ENCODE data around the gene IPP.
"Not testable (repeated sequence)": the region's sequence is repeated elsewhere in the genome, so short reads cannot be mapped to it uniquely, and the experiment has no call there.

The IPP gene

GRCh38 chr1:45739137-45739536 is 11.3 kb downstream of the IPP start:
- DNase-seq: no peak

GRCh38 chr1:45730780-45731319 is 19.6 kb downstream of the IPP start:
- DNase-seq: no peak

- no peak for DNase-seq
Observed at GRCh38 chr1:45730075-45730779, 20.2 kb downstream of the IPP start.

- not testable (repeated sequence) for DNase-seq
Observed at GRCh38 chr1:45726007-45726406, 24.4 kb downstream of the IPP start.

- DNase-seq: no peak
Observed at GRCh38 chr1:45723248-45723930, 27.1 kb downstream of the IPP start.

GRCh38 chr1:45722809-45723208 is 27.6 kb downstream of the IPP start:
- no peak for DNase-seq

GRCh38 chr1:45721207-45721606 is 29.2 kb downstream of the IPP start:
- no peak for DNase-seq

- no peak for DNase-seq
Observed at GRCh38 chr1:45718289-45718688, 32.2 kb downstream of the IPP start.

- not testable (repeated sequence) for DNase-seq
Observed at GRCh38 chr1:45717386-45717785, 33.1 kb downstream of the IPP start.

GRCh38 chr1:45716700-45717099 is 33.8 kb downstream of the IPP start:
- DNase-seq: no peak

GRCh38 chr1:45713711-45714110 is 36.7 kb downstream of the IPP start:
- DNase-seq: no peak

- no peak for DNase-seq
Observed at GRCh38 chr1:45704637-45705036, 45.8 kb downstream of the IPP start.

GRCh38 chr1:45694823-45695222 is 55.6 kb downstream of the IPP start:
- no peak for DNase-seq

GRCh38 chr1:45693811-45694210 is 56.6 kb downstream of the IPP start:
- not testable (repeated sequence) for DNase-seq

GRCh38 chr1:45687754-45688740 is 62.4 kb downstream of the IPP start, which contains the start of gene TMEM69:
TMEM69 (plus strand) TSS chr1:45688181; CDS start chr1:45691069, 2,888 bp downstream.
- DNase-seq: peak; percentile 80

GRCh38 chr1:45687014-45687753 is 63.3 kb downstream of the IPP start:
- DNase-seq: peak; percentile 97

- peak; percentile 97 for DNase-seq
Observed at GRCh38 chr1:45686288-45687013, 64.0 kb downstream of the IPP start, which contains the start of gene GPBP1L1. GPBP1L1 (minus strand) TSS chr1:45686533; CDS start chr1:45659087, 27,446 bp downstream.

GRCh38 chr1:45686015-45686287 is 64.5 kb downstream of the IPP start:
- DNase-seq: peak; percentile 68

- DNase-seq: no peak
Observed at GRCh38 chr1:45685308-45686014, 65.0 kb downstream of the IPP start.

GRCh38 chr1:45684402-45684801 is 66.1 kb downstream of the IPP start:
- no peak for DNase-seq

GRCh38 chr1:45682942-45683341 is 67.5 kb downstream of the IPP start:
- no peak for DNase-seq
